H1 (cell line): ENCODE measurements around the gene SLC26A8. TPM values are rescaled to one million over a fixed set of nuclear protein-coding genes. Genes with fewer than 3 reads are reported as not detected.

Source experiments
- CTCF ChIA-PET: fragments of 300-600 bp; sonication (Branson Sonifier 250); formaldehyde crosslinking; loops from one replicate; lab custom pipeline; 2021; ENCODE audit not compliant: partially characterized antibody; lab: Charles Lee
- POLR2A ChIA-PET: fragments of 300-600 bp; sonication (Branson Sonifier 250); formaldehyde crosslinking; loops from one replicate; lab custom pipeline; 2021; ENCODE audit warnings: inconsistent platforms; ENCODE audit not compliant: partially characterized antibody; lab: Charles Lee
- DNase-seq, 2 experiments: peaks; one replicate each; pipeline versions ENCODE4 v3.0.0 to v3.0.0-alpha.2; 2010 to 2022; ENCODE audit warnings: low spot score in 2 of 2, low read depth in 1 of 2, mixed read lengths in 1 of 2
- FAIRE-seq: peaks from 2 replicates; lab custom pipeline; 2011; peaks lifted over from hg19 to GRCh38; lab: Jason Lieb, UNC
- H2AFZ ChIP-seq: 2 replicates; pipeline ENCODE4 v1.8.1; 2012; ENCODE audit warnings: low read length, inconsistent platforms
- H2AK5ac ChIP-seq: 2 replicates; pipeline ENCODE4 v1.6.1; 2013; ENCODE audit warnings: low read depth, low read length
- H2BK120ac ChIP-seq: replicated peaks from 2 replicates; pipeline ENCODE3; 2013; ENCODE audit warnings: low read depth, low read length, inconsistent platforms
- H2BK12ac ChIP-seq: 2 replicates; pipeline ENCODE4 v1.6.1; 2013; ENCODE audit warnings: low read depth, low read length
- H2BK15ac ChIP-seq: 2 replicates; pipeline ENCODE4 v1.6.1; 2013; ENCODE audit warnings: low read length
- H2BK20ac ChIP-seq: 2 replicates; pipeline ENCODE4 v1.6.1; 2013; ENCODE audit warnings: low read length
- H2BK5ac ChIP-seq: 2 replicates; pipeline ENCODE4 v1.6.1; 2013; ENCODE audit warnings: low read depth, low read length
- H3K14ac ChIP-seq: 2 replicates; pipeline ENCODE4 v1.6.1; 2013; ENCODE audit warnings: inconsistent platforms; ENCODE audit not compliant: insufficient read length
- H3K18ac ChIP-seq: 2 replicates; pipeline ENCODE4 v1.6.1; 2013; ENCODE audit warnings: low read length; ENCODE audit errors: extremely low read depth
- H3K23ac ChIP-seq: 2 replicates; pipeline ENCODE4 v1.6.1; 2013; ENCODE audit warnings: inconsistent platforms; ENCODE audit not compliant: insufficient read length
- H3K23me2 ChIP-seq: 2 replicates; pipeline ENCODE4 v1.6.1; 2013; ENCODE audit warnings: low read depth, low read length
- H3K27ac ChIP-seq: 2 replicates; pipeline ENCODE4 v1.6.1; 2011; ENCODE audit warnings: low read depth, low read length, inconsistent platforms
- H3K27me3 ChIP-seq, 4 experiments: replicated peaks in 1 of 4; 1 replicate in 1 of 4; 2 replicates in 3 of 4; pipeline versions ENCODE4 v1.6.1 to v1.8.1; 2011 to 2013; ENCODE audit warnings: low read length in 3 of 4, mild to moderate bottlenecking in 3 of 4, inconsistent platforms in 2 of 4, mixed read lengths in 2 of 4, moderate library complexity in 1 of 4; ENCODE audit not compliant: control insufficient read depth in 3 of 4, insufficient read depth in 3 of 4; ENCODE audit errors: extremely low read depth in 1 of 4
- H3K36me3 ChIP-seq, 4 experiments: 2 replicates each; pipeline versions ENCODE4 v1.6.1 to v1.8.1; 2011 to 2013; ENCODE audit warnings: mild to moderate bottlenecking in 4 of 4, low read length in 3 of 4, moderate library complexity in 2 of 4, control low read depth in 1 of 4, inconsistent platforms in 1 of 4; ENCODE audit not compliant: insufficient read depth in 4 of 4, control insufficient read depth in 2 of 4
- H3K4ac ChIP-seq: replicated peaks from 2 replicates; pipeline ENCODE3; 2013; ENCODE audit warnings: low read length, low read depth, mixed read lengths, inconsistent platforms; ENCODE audit not compliant: insufficient read length
- H3K4me1 ChIP-seq, 4 experiments: replicated peaks in 1 of 4; 1 replicate in 1 of 4; 2 replicates in 3 of 4; pipeline versions ENCODE4 v1.6.1 to v1.8.1; 2011 to 2013; ENCODE audit warnings: low read length in 3 of 4, inconsistent platforms in 2 of 4, mixed read lengths in 1 of 4; ENCODE audit not compliant: insufficient read depth in 4 of 4, control insufficient read depth in 3 of 4
- H3K4me2 ChIP-seq, 2 experiments: 2 replicates each; pipeline versions ENCODE4 v1.6.1 to v1.8.1; 2011 to 2013; ENCODE audit warnings: low read depth in 2 of 2, low read length in 2 of 2, control low read depth in 1 of 2, inconsistent platforms in 1 of 2, mild to moderate bottlenecking in 1 of 2; ENCODE audit not compliant: insufficient read depth in 1 of 2
- H3K4me3 ChIP-seq, 4 experiments: fragments of 200-600, 300-600 bp in 1 of 4; sonication (generic), shearing (Covaris generic), sonication (Bioruptor Twin) in 1 of 4; 2 replicates each; pipeline versions ENCODE4 v1.5.1 to v1.8.1; 2011 to 2016; ENCODE audit warnings: low read length in 4 of 4, low read depth in 3 of 4, control low read depth in 2 of 4, inconsistent platforms in 2 of 4, mild to moderate bottlenecking in 2 of 4, mixed read lengths in 1 of 4, moderate library complexity in 1 of 4; ENCODE audit not compliant: insufficient read depth in 2 of 4; ENCODE audit errors: extremely low read depth in 1 of 4
- H3K56ac ChIP-seq: replicated peaks from 2 replicates; pipeline ENCODE3; 2013; ENCODE audit warnings: low read depth, mild to moderate bottlenecking, mixed read lengths, low read length, inconsistent platforms; ENCODE audit not compliant: insufficient read length
- H3K79me1 ChIP-seq: 2 replicates; pipeline ENCODE4 v1.6.1; 2013; ENCODE audit warnings: low read depth, low read length, control low read depth
- H3K79me2 ChIP-seq, 2 experiments: 2 replicates each; pipeline versions ENCODE4 v1.6.1 to v1.8.1; 2012 to 2013; ENCODE audit warnings: low read length in 2 of 2, mild to moderate bottlenecking in 2 of 2, inconsistent platforms in 1 of 2; ENCODE audit not compliant: insufficient read depth in 2 of 2, control insufficient read depth in 1 of 2
- H3K9ac ChIP-seq, 4 experiments: replicated peaks in 1 of 4; 1 replicate in 1 of 4; 2 replicates in 3 of 4; pipeline versions ENCODE4 v1.6.1 to v1.8.1; 2011 to 2013; ENCODE audit warnings: low read depth in 3 of 4, low read length in 3 of 4, control low read depth in 2 of 4, mild to moderate bottlenecking in 2 of 4, moderate library complexity in 2 of 4, inconsistent platforms in 1 of 4; ENCODE audit errors: extremely low read depth in 1 of 4
- H3K9me3 ChIP-seq, 2 experiments: 2 replicates each; pipeline versions ENCODE4 v1.6.1 to v1.8.1; 2012 to 2013; ENCODE audit warnings: mild to moderate bottlenecking in 2 of 2, moderate library complexity in 2 of 2, control low read depth in 1 of 2, inconsistent platforms in 1 of 2, low read depth in 1 of 2, low read length in 1 of 2, mixed read lengths in 1 of 2; ENCODE audit not compliant: insufficient read depth in 2 of 2
- H4K20me1 ChIP-seq, 2 experiments: replicated peaks in 1 of 2; 2 replicates each; pipeline versions ENCODE3 to v1.8.1; 2011 to 2013; ENCODE audit warnings: inconsistent platforms in 2 of 2, low read length in 2 of 2, mild to moderate bottlenecking in 1 of 2; ENCODE audit not compliant: insufficient read depth in 2 of 2, control insufficient read depth in 1 of 2
- H4K5ac ChIP-seq: 2 replicates; pipeline ENCODE4 v1.6.1; 2013; ENCODE audit warnings: low read length, low read depth, mixed read lengths, inconsistent platforms; ENCODE audit not compliant: insufficient read length
- H4K8ac ChIP-seq: 2 replicates; pipeline ENCODE4 v1.8.0; 2013; ENCODE audit warnings: mild to moderate bottlenecking, moderate library complexity, low read length, inconsistent platforms; ENCODE audit not compliant: insufficient read depth; ENCODE audit errors: extremely low read depth
- H4K91ac ChIP-seq: replicated peaks from 2 replicates; pipeline ENCODE3; 2013; ENCODE audit warnings: low read length, mixed read lengths, inconsistent platforms; ENCODE audit not compliant: insufficient read length
- BCL11A ChIP-seq, 2 experiments: IDR thresholded peaks; one replicate each; pipeline ENCODE4 v1.6.1; 2011; ENCODE audit warnings: low read depth in 2 of 2, low read length in 2 of 2, mild to moderate bottlenecking in 2 of 2
- CEBPB ChIP-seq: IDR thresholded peaks from 2 replicates; pipeline ENCODE4 v1.6.1; 2012; ENCODE audit warnings: low read depth, low read length
- KDM1A ChIP-seq: fragments of 200-600, 300-600 bp; sonication (generic); IDR thresholded peaks from 2 replicates; pipeline ENCODE4 v1.7.1; 2016; ENCODE audit warnings: mild to moderate bottlenecking, low read length, borderline replicate concordance
- MAFK ChIP-seq: IDR thresholded peaks from 2 replicates; pipeline ENCODE4 v1.6.1; 2012; ENCODE audit warnings: low read depth, mild to moderate bottlenecking, improper control_type of control experiment, low read length
- NRF1 ChIP-seq: IDR thresholded peaks from 2 replicates; pipeline ENCODE4 v1.6.1; 2011; ENCODE audit warnings: mild to moderate bottlenecking, low read depth, low read length, improper control_type of control experiment
- TAF1 ChIP-seq: IDR thresholded peaks from 2 replicates; pipeline ENCODE4 v1.6.1; 2011; ENCODE audit warnings: mild to moderate bottlenecking, low read depth, low read length
- WGBS, 2 experiments: shearing (Covaris generic) in 1 of 2; methylation state at CpG; one replicate each; pipeline versions ENCODE4 v1.1.6 to v1.1.7; 2013 to 2015; ENCODE audit warnings: low lambda C conversion rate in 2 of 2, mixed read lengths in 2 of 2, inconsistent platforms in 1 of 2, low coverage in 1 of 2, missing lambda C conversion rate in 1 of 2; ENCODE audit not compliant: insufficient replicate concordance in 2 of 2, insufficient coverage in 1 of 2, insufficient read length in 1 of 2; ENCODE audit errors: extremely low coverage in 1 of 2, missing lambda C conversion rate in 1 of 2; 5-methylcytosine and 5-hydroxymethylcytosine counted together
- polyA plus RNA-seq, 7 experiments: library from polyadenylated mRNA; depleted of rRNA in 3 of 7; stranded (reverse) in 5 of 7; unstranded in 2 of 7; fragments of >200 nt in 5 of 7; fragments of 200-250 nt in 2 of 7; gene quantifications; 1 replicate in 5 of 7; 2 replicates in 1 of 7; 4 replicates in 1 of 7; pipeline versions ENCODE4 v1.2.1 to v1.2.3, GENCODE V29; 2011 to 2013; ENCODE audit warnings: missing spikeins in 2 of 7, mixed read lengths in 2 of 7
- total RNA-seq: library from RNA; stranded (reverse); fragmentation: NEBNext Ultra II Directional; extraction: Animal tissue kit (Norgen Biotek cat#: 25700); gene quantifications from 2 replicates; pipeline ENCODE4 v1.2.1, GENCODE V29; 2021

The SLC26A8 gene
- total and polyA plus RNA-seq, 2 of the 8 experiments (the other 6 are each of a cell fraction or from before 2014, with no cell fraction given), result 0.56 to 0.57 TPM

- Histone ChIP-seq H3K4me2 (no peak overlapping the region), H3K14ac (no peak overlapping the region), H3K23me2 (peaks cover 12% of the 10 kb centered on the region), H4K20me1 (peaks cover 6% of the 10 kb centered on the region in 2 experiments), H3K9ac (no peak overlapping the region), H4K5ac (no peak overlapping the region), H2AK5ac (no peak overlapping the region), H2BK20ac (no peak overlapping the region), H3K36me3 (no peaks in the 10 kb centered on the region), H3K4me1 (peaks cover 0 to 4% (median 0%) of the 10 kb centered on the region in 4 experiments; a peak in 1 of 7 replicates), H3K79me2 (peaks cover 5 to 13% of the 10 kb centered on the region in 2 experiments; a peak in 3 of 4 replicates), H3K4ac (no peak overlapping the region), H4K8ac (no peak overlapping the region), H3K4me3 (no peak overlapping the region), H3K23ac (no peak overlapping the region), H3K9me3 (no peaks in the 10 kb centered on the region), H3K27me3 (0 out of 7 replicates have a peak, but pooled peaks cover 0 to 4% (median 0%) of the 10 kb centered on the region in 4 experiments), H4K91ac (no peak overlapping the region), H2BK5ac (no peak overlapping the region), H2BK120ac (no peak overlapping the region), H2AFZ (no peak overlapping the region), H3K27ac (no peak overlapping the region), H3K18ac (no peak overlapping the region), H2BK15ac (no peak overlapping the region), H2BK12ac (no peak overlapping the region), H3K56ac (no peak overlapping the region), H3K79me1 (no peaks in the 10 kb centered on the region)
- no peak for TF ChIP-seq CEBPB
- TF ChIP-seq MAFK, result no peak
- TF ChIP-seq NRF1, result no peak
- TF ChIP-seq BCL11A (IDR thresholded peaks at IDR 0.05; ENCODE audit: low read depth in 2 of 2, low read length in 2 of 2), result no peak
- no peak for TF ChIP-seq KDM1A
- no peak for TF ChIP-seq TAF1
- DNase-seq, result no peak
- ChIA-PET CTCF (interaction anchor here (0.7 to 2.1 kb wide), 3 partner anchors 32 to 199 kb away, joined by 4 to 8 read pairs (median 4); no protein-coding TSS in a partner anchor), POLR2A (interaction anchor here (0.6 to 1.5 kb wide), 2 partner anchors 159 to 608 kb away, joined by 3 to 4 read pairs; no protein-coding TSS in a partner anchor)
- WGBS, 2 experiments, result 79% methylated on average over 1 of the region's 1 CpG; no CpG with 5 or more reads in 1 of the 2 experiments
- FAIRE-seq, result no peak
These were observed 100.3 kb downstream of the SLC26A8 start for GRCh38 chr6:35924146-35924545.
